GM19240 (cell line): ENCODE data around the gene LGR6.
"Not testable (repeated sequence)": the region's sequence is repeated elsewhere in the genome, so short reads cannot be mapped to it uniquely, and the experiment has no call there.

Source experiments
- DNase-seq: peaks from one replicate; pipeline ENCODE4 v3.0.0; 2011; ENCODE audit warnings: low spot score; ENCODE audit not compliant: insufficient read length

LGR6 gene

DNA sequence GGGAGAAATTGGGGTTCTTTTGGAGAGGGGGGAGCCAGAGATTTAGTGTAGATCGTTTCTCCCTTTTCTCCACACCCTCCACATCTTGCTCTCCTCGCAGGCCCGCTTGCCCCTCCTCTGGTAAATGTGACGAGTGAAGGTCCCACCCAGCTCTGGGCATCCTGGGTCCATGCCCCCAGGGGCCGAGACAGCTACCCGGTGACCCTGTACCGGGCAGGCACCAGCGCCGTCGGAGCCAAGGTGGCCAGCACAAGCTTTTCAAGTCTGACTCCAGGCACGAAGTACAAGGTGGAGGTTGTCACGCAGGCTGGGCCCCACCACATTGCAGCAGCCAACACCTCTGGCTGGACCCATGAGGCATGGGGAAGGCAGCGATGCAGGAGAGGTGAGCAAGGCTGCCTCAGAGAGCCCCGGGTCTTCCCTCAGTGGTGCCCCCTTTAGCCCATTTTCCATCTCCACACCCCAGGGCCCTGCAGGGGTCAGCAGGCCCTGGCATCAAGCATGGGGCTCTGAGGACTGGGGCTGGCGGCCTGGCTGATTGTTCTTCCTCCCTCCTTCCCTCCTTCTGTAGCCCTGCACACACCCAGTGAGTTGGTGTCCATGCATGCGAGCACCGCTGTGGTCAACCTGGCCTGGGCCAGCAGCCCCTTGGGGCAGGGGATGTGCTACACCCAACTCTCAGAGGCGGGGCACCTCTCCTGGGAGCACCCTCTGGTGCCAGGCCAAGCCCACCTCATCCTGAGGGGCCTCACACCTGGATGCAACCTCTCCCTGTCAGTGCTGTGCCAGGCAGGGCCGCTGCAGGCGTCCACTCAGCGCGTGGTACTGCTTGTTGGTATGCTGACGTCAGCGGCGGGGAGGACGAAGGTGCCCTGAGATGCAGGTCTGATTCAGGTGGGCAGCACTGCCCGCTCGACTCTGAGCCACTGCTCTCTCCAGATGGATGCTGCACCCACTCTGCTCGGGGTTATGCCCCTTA, 16.4 kb upstream of the LGR6 start:
- no peak for DNase-seq

DNA sequence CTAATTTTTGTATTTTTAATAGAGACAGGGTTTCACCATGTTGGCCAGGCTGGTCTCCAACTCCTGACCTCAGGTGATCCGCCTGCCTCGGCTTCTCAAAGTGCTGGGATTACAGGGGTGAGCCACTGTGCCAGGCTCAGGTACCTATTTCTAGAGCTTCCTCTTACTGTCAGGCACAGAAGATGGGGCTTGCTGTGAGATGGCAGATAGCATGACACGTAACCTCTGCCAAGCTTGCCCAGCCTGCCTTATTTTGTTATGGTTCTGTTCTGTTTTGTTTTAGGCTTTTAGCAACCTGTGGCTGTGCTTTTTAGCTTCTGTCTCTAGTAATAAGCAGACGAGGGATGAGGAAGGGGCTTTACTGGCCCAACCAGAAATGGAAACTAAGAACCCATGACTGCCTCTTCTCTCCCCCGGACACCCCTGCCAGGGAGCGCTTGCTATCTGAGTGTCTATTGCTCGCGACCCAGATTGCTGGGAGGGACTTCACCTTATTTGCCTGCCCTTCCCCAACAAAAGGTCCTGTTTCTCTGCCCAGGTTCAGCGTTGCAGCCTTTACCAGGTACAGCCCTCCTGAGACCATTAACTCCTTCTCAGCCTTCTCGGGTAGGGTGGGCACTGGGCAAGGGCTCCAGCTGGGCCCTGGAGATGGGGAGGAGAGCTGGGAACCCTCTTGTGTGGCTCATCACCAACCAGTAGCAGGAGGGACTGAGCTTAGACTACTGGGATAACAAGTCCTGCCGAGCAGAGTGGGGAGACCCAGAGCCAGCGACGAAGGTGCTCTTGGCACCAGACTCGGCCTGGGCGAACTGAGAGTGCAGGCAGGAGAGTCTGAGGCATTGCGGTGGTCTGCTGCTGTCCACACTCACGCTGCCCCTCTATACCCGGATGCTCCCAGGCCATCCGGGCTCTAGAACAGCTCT, 13.5 kb upstream of the LGR6 start:
- DNase-seq, result no peak

DNA sequence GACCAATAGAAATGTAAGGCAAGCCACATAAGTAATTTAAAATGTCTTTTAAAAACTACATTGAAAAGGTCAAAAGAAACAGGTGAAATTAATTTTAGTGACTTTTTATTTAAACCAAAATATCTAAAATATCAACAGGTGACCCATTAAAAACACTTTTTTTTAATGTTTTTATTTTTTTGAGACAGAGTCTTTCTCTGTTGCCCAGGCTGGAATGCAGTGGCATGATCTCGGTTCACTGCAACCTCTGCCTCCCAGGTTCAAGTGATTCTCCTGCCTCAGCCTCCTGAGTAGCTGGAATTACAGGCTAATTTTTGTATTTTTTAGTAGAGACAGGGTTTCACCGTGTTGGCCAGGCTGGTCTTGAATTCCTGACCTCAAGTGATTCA, 12.9 kb upstream of the LGR6 start:
- DNase-seq, result not testable (repeated sequence)

DNA sequence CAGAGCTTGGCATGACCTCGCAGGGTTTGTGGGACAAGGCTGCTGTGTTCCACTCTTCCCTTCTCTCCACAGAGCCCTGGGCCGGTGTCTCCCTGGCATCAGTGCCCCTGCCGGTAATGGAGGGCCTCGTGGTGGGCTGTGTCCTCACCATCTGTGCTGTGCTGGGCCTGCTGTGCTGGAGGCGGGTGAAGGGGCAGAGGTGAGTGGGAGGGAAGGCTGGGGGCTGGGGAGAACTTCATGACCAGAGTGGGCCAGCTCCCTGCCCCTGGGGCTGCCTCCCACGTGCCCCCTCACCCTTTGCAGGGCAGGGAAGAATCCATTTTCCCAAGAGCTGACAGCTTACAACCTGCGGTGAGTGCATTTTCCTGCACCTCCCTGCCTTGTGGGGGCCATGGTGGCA, 12.0 kb upstream of the LGR6 start:
- DNase-seq, result no peak

DNA sequence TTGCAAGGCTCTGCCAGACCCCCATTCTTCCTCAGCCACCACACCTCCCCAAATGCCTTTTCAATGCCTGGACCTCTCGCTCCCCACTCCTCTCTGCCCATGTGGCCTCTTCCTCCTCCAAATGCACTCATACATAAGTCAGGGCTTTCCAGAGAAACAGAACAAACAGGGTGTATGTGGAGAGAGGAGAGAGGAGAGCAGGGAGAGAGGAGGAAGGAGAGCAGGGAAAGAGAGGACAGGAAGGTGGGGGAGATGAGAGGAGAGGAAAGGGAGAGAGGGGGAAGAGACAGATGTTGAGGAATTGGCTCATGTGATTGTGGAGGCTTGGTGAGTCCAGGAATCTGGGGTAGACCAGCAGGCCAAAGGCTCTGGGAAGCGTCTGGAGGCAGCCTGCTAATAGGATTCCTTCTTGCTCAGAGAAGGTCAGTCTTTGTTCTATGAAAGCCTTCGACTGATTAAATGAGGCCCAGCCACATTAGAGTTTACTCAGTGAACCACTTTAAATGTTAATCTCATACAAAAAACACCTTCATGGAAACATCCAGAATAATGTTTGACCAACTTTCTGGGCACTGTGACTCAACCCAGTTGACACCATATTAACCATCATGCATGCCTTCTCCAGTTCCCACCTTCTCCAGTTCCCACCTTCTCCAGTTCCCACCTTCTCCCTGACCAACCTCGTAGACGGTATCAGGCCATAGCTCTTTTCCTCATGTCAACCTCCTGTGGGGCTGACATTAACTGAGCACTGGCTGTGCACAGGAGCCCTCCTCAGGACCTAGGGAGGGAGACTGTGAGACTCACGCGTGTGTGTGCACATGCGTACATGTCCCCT, 11.3 kb upstream of the LGR6 start:
- no peak for DNase-seq

DNA sequence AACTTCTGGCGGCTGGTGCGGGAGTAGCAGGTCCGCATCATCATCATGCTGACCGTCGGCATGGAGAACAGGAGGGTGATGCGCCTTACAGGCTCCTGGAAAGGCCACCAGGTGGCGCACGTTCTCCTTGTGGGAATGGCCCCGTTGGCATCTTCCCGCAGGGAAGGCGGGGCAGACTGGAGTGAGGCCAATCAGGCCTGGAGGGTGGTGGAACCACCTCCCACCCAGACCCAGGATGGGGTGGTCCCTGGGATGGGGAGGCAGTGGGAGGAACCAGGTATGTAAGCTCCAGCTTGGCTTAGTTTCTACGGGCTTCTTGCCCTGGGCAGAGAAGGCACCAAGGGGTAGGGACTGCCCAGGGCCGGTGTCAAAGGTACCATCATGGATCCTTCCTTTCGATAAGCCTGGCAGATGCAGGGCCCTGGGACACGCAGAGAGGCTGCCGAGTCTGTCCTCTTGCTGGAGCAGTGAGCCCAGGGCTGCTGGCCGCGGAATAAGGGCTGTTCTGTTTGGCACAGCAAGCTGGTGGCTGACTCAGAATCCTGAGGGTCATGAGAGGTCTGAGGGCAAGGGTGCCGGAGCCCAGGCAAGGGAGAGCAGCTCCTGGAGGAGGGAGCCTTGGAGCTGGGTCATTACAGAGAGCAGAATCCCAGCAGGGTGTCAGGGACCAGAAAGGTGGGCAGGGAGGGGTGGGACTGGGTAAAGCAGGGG, 8.7 kb upstream of the LGR6 start:
- peak; percentile 67 for DNase-seq

DNA sequence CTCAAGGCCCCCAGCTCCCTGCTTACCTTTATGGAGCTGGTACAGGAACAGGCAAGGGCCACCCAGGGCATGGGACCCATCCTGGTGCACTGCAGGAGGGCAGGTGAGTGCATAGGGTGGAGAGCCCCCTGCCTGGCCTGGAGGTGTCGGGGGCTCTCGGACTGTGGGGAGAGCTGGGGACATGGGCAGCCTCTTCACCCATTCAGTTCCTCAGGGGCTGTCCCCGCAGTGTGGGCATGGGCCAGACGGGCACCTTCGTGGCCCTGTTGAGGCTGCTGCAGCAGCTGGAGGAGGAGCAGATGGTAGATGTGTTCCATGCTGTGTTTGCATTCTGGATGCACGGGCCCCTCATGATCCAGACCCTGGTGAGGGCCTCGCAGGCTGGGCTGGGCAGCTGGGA, 7.3 kb upstream of the LGR6 start:
- DNase-seq, result no peak

DNA sequence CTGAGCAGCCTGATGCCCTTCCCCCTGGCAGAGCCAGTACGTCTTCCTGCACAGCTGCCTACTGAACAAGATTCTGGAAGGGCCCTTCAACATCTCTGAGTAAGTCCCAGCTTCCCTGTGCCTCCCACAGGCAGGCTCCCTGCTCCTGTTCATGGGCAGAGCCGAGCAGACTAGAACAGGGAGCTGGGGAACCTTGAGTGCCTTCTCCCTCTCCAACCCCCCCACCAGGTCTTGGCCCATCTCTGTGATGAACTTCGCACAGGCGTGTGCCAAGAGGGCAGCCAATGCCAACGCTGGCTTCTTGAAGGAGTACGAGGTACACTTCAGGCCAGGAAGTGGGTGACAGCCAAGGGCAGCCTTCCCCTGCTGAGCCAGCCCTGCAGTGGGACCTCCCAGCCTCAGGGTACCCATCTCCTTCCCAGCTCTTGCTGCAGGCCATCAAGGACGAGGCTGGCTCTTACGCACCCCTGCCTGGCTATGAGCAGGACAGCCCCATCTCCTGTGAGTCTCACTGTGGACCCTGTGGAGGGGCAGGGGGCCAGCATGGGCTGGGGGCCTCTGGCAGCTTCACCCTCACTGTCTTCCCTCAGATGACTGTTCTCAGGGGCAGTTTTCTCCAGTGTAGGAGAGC, 6.4 kb upstream of the LGR6 start:
- DNase-seq, result no peak

DNA sequence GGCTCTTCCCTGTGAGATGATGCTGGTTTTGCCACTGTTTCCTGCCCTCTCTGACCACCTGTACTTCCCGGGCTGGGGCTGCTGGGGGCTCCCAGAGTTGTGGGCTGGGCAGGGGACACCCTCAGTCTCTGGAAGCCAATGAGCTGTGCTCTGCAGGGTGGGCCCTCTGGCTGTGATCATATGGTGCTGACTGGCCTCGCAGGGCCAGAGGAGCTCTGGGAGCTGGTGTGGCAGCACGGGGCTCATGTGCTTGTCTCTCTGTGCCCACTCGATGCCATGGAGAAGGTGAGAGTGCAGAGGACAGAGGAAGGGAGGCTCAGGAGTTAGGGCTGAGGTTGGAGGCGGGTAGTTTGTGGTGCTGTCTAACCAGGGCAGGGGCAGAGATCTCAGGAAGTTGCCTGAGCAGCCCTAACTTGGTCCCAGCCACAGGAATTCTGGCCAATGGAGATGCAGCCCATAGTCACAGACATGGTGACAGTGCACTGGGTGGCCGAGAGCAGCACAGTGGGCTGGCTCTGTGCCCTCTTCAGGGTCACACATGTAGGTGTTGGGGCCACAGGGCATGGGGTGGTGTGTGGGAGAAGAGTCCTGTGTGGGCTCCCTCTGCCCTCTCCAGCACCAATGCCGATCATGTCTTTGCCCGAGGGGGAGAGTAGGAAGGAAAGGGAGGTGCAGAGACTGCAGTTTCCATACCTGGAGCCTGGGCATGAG, 5.7 kb upstream of the LGR6 start:
- DNase-seq, result no peak

DNA sequence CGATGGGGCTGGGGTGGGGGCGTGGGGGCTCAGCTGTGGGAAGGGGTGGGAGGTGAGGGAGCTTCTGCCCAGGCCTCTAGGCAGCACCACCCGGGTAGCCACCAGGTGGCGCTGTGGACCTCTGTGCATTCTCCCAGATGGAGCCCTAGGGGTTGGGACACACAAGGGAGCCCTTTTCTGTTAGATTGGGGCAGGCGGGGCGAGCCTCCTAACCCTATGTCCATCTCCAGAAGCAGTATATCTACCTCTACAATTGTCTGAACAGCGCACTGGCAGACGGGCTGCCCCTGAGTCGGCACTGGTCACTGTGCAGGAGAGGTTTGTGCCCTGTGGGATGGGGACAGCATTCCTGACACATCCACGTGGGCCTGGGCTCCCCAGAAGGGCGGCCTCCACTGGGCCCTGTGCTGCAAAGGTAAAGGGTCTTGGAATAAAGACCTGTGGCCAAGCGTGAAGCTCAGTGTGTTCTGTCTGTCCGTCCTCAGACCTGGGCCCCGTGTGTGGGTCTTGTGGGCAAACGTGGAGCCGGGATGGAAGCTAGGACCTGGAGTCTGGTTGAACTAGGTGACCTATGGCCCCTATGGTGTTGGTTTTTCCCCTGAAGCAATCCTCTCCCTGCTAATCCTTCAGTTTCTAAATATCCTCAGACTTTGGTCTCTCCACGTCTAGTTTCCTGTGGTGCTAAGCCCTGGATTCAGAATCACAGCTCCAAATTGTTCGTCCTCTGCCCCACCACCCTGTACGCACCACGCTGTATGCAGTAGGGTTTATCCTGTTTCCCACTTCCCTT, 4.4 kb upstream of the LGR6 start:
- DNase-seq, result no peak

DNA sequence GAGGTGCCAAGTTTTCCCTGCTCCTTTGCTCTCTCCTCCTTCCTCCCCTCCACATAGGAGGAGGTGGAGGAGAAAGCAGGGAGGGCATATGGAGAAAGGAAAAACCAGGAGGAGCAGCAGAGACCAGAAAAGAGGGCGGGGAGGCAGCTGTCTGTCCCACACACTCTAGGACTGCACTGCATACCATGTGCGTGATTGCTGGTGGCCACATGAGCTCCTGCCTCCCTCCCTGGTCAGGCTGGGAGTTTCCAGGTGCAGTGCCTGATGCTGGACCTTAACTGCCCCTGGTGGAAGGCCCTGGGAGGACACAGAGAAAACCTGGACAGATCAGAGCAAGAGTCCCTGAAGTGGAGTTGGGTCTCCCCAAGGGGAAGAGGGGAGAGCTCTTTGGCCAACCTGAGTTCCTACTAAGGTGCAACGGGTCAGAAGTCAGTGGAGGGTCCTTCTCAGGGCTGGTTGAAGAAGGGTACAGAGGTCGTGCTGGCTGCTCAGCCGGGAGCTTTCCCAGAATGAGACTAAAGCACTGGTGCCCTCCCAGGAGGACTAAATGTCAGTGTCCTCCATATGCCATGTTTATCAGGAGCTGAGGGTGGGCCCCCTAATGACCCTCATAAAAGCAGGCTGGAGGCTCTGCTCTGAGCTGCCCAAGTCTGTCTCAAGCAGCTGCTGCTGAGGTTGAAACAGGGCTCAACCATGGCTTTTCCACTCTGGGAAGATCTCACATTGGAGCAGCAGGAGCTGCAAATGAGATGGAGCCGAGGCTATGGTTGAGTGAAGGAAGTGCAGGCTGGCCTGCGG, 3.5 kb upstream of the LGR6 start:
- no peak for DNase-seq

DNA sequence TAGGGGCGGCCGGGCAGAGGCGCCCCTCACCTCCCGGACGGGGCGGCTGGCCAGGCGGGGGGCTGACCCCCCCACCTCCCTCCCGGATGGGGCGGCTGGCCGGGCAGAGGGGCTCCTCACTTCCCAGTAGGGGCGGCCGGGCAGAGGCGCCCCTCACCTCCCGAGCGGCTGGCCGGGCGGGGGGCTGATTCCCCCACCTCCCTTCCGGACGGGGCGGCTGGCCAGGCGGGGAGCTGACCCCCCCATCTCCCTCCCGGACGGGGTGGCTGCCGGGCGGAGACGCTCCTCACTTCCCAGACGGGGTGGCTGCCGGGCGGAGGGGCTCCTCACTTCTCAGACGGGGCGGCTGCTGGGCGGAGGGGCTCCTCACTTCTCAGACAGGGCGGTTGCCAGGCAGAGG, 2.2 kb upstream of the LGR6 start:
- not testable (repeated sequence) for DNase-seq

DNA sequence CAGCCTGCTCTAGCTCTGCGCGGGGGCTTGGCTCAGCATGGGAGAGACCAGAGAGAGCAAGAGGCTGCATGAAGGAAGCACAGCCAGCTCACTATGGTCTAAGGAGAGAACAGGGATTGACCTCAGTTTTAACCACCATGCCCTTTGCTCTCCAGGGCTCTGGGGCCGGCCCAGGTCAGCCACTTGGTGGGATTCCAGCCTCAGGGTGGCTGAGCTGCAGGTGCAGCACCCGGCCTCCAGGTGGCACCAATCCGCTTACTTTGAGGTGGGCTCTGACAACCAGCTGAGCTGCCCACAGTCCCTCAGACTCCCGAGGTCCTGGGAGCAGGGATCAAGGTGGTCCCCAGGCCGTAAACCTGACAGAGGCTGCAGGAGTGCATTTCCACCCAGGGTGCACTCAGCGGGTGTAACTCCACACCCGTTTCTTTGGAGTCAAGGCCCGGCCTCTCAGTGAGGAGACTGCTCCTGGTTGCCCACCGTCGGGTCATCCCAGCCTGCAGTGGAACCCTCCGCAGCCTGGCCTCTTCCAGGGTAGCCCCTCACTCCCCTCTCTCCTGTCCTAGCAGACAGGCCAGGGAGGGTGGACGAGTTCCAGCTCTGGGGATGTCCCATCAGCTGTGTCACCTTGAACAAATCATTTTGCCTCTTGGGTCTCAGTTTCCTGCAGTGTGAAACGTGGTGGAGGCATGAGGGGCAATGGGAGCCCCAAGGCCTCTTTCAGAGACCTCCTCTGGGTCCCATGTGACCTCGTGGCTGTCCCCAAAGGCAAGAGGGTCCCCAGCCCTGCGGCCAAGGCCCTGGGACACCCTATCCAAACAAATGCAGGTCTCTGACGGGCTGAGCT, 607 bp upstream of the LGR6 start:
- DNase-seq, result peak; percentile 61

DNA sequence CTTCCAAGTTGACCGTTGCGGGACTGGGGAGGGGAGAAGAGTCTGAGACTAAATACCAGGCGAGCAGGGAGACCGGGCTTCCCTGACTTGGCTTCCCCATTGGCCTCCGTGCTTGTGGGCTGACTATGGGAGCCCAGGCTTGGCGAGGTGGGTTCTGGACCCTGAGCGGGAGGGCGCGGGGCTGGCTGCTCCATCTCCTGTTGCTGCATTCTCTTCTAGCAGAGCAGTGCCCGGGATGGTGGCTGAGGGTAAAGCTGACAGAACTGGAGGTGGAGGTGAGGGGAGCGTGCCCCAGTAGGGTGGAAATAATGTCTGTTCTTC, 689 bp downstream of the LGR6 start:
- DNase-seq, result no peak

DNA sequence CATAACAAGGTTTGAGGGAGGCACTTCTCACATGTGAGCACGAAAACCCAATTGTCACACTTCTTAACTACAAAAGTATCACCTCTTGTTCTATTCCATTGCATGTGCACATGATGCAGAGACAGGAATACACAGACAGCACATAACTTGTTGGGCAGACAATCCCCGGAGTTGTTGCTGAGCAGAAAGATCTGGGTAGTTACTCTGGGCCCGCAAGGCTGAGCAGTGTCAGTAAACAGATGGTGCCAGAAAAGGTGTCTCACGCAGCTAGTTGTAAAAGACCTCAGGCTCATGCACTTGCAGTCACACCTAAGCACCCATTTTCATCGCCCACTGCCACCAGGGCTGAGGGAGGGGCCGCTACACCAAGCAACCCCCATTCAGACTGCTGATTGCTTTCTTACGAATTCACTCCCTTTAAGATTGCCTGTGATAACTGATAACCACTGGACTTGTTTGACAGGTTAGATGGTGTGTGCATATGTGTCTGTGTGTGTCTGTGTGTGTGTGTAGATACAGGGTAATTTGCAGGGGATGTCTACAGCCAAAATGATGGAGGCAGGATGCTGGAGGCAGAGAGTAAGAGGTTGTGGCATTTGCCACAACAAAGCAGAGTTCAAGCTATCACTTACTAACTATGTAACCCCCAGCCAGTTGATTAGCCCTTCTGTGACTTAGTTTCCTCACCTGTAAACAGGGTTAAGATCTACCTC, 4.2 kb downstream of the LGR6 start:
- no peak for DNase-seq

DNA sequence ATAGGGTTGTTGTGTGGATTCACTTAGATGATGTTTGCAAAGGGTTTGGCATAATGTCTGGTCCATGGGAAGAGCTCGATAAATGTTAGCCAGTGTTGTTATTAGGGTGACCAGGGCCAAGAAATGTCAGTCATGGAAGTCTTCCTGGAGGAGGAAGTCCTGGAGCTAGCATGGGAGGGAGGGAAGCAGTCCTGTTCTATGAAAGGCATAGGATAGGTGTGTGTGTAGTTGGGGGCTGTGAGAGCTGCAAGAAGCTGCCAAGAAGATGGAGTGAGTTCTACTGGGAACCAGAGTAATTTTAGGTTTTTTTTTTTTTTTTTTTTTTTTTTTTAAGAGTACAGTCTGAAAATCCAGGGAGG, 4.7 kb downstream of the LGR6 start:
- DNase-seq, result no peak
